HepG2 (cell line): ENCODE data around the gene ARHGEF37. TPM values are rescaled to one million over a fixed set of nuclear protein-coding genes. Genes with fewer than 3 reads are reported as not detected.

Experiments
- MEF2D ChIP-seq: sonication (generic); formaldehyde crosslinking; IDR thresholded peaks from 2 replicates; pipeline ENCODE4 v1.5.1; 2020; ENCODE audit warnings: mild to moderate bottlenecking, missing genetic modification reagents
- SMC3 ChIP-seq: IDR thresholded peaks from 2 replicates; pipeline ENCODE4 v1.6.1; 2011; ENCODE audit warnings: low read length, improper control_type of control experiment
- polyA plus RNA-seq, 8 experiments: library from polyadenylated mRNA; depleted of rRNA in 3 of 8; stranded (reverse) in 7 of 8; unstranded in 1 of 8; fragments of >200 nt; fragmentation: Illumina TruSeq in 4 of 8; extraction: Trizol in 4 of 8; gene quantifications; 2 replicates each; pipeline versions ENCODE4 v1.2.1 to v1.2.3, GENCODE V29; 2011 to 2016; ENCODE audit warnings: low read depth in 4 of 8, missing spikeins in 1 of 8, mixed read lengths in 1 of 8; ENCODE audit not compliant: insufficient read depth in 1 of 8
- total RNA-seq, 5 experiments: library from RNA; depleted of rRNA; stranded (reverse); fragments of >200 nt; fragmentation: Illumina TruSeq; extraction: Trizol; gene quantifications; 2 replicates each; pipeline ENCODE4 v1.2.3, GENCODE V29; 2016; ENCODE audit warnings: low read depth in 1 of 5
- TF ChIP-seq, protein P1 (sequence below): sonication (generic); formaldehyde crosslinking; IDR thresholded peaks from one replicate; pipeline ENCODE4 v1.5.1; 2020; ENCODE audit warnings: mild to moderate bottlenecking, missing genetic modification reagents; ENCODE audit errors: not compliant biosample characterization

ARHGEF37 gene
- total and polyA plus RNA-seq, 2 of the 13 experiments (the other 11 are each of a cell fraction or from before 2014, with no cell fraction given), result 0.18 to 0.27 TPM

DNA sequence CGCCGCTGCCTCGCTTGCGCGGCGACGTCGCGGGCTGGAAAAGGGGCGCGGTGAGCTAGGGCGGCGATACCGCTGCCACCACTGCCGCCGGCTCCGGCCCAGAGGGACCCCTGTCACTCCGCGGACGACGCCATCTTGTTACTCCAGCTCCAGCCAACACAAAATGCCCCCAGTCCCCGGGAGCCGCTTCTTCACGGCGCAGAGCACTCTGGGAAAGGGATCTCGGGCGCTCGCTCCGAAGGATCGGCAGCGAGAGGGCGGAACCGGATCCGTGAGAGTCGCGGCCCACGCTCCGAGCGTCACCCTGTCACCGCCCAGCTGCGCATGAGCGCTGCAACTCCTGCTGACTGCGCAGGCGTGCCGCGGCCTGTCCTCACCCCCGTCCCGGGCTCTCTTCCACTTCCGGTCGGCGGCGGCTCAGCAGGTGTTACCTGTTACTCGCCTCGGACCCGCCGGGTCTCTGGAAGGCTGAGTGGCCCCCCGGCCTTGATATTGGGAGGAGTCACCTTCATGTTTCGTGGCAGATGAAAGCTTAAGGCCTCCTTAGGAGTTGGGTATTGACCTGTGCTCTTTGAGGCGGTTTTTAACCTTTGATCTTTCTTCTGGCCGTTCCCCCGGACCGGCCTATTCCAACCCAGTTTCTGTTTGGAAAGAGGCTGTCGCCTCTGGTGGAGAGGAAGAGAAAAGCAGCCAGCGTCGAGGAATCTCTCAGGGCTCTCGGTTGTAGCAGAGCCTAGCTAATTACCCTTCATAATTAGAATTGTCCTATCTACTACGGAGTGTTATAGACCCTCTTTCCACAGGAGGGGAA, 29.9 kb upstream of the ARHGEF37 start, which contains the start of gene CSNK1A1 (continued):
- TF ChIP-seq, protein P1, sequence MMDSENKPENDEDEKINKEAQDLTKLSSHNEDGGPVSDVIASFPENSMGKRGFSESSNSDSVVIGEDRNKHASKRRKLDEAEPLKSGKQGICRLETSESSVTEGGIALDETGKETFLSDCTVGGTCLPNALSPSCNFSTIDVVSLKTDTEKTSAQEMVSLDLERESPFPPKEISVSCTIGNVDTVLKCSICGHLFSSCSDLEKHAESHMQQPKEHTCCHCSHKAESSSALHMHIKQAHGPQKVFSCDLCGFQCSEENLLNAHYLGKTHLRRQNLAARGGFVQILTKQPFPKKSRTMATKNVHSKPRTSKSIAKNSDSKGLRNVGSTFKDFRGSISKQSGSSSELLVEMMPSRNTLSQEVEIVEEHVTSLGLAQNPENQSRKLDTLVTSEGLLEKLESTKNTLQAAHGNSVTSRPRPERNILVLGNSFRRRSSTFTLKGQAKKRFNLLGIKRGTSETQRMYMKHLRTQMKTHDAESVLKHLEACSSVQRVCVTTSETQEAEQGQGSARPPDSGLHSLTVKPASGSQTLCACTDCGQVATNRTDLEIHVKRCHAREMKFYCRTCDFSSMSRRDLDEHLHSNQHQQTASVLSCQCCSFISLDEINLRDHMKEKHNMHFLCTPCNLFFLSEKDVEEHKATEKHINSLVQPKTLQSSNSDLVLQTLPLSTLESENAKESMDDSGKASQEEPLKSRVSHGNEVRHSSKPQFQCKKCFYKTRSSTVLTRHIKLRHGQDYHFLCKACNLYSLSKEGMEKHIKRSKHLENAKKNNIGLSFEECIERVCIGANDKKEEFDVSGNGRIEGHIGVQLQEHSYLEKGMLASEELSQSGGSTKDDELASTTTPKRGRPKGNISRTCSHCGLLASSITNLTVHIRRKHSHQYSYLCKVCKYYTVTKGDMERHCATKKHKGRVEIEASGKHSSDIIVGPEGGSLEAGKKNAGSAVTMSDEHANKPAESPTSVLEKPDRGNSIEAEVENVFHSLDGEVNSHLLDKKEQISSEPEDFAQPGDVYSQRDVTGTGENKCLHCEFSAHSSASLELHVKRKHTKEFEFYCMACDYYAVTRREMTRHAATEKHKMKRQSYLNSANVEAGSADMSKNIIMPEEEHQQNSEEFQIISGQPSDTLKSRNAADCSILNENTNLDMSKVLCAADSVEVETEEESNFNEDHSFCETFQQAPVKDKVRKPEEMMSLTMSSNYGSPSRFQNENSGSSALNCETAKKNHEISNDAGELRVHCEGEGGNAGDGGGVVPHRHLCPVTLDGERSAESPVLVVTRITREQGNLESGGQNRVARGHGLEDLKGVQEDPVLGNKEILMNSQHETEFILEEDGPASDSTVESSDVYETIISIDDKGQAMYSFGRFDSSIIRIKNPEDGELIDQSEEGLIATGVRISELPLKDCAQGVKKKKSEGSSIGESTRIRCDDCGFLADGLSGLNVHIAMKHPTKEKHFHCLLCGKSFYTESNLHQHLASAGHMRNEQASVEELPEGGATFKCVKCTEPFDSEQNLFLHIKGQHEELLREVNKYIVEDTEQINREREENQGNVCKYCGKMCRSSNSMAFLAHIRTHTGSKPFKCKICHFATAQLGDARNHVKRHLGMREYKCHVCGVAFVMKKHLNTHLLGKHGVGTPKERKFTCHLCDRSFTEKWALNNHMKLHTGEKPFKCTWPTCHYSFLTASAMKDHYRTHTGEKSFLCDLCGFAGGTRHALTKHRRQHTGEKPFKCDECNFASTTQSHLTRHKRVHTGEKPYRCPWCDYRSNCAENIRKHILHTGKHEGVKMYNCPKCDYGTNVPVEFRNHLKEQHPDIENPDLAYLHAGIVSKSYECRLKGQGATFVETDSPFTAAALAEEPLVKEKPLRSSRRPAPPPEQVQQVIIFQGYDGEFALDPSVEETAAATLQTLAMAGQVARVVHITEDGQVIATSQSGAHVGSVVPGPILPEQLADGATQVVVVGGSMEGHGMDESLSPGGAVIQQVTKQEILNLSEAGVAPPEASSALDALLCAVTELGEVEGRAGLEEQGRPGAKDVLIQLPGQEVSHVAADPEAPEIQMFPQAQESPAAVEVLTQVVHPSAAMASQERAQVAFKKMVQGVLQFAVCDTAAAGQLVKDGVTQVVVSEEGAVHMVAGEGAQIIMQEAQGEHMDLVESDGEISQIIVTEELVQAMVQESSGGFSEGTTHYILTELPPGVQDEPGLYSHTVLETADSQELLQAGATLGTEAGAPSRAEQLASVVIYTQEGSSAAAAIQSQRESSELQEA (CRISPR knock-in tag), result peak; percentile 40
- peak; percentile 68 for TF ChIP-seq MEF2D
- TF ChIP-seq SMC3, result peak; percentile 42
